ENCODE results near the gene DHRS7B.

- TF ChIP-seq POLR2A (IDR thresholded peaks at IDR 0.05) = no peak
- TF ChIP-seq CTCF (IDR thresholded peaks at IDR 0.05 in 8 of 11, conservative IDR thresholded peaks at IDR 0.05 in 3 of 11) = no peak
- no peak for TF ChIP-seq POLR2AphosphoS5 (IDR thresholded peaks at IDR 0.05)
Measured at GRCh38 chr17:21161498-21162393, 35.0 kb downstream of the DHRS7B start.

Measured in spleen (tissue), 7 donors.